Measurements from ENCODE around the gene DNAH17.

DNAH17 gene

DNA sequence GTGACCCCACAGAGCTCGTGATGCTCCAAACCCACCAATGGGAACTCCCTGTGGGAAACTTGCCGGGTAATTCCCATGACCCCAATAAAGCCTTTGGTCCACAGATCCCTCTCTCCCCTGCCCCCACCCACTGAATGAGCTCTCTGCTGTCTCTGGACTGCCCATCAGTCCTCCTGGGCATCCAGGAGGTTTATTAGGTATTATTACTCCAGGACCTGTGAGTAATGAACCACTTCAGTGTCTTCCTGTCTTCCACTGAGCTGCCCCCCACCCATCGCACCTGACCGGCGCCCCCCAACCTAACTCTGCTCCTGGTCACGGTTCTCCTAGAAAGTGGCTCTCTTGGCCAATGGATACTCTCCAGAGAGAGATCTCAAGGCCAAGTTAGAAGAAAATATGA is 28.7 kb upstream of the DNAH17 start:
- no peak for DNase-seq

- no peak for DNase-seq
Measured at GRCh38 chr17:78605429-78605828, 28.2 kb upstream of the DNAH17 start.

GRCh38 chr17:78602246-78602645 is 25.1 kb upstream of the DNAH17 start:
- DNase-seq: no peak

DNA sequence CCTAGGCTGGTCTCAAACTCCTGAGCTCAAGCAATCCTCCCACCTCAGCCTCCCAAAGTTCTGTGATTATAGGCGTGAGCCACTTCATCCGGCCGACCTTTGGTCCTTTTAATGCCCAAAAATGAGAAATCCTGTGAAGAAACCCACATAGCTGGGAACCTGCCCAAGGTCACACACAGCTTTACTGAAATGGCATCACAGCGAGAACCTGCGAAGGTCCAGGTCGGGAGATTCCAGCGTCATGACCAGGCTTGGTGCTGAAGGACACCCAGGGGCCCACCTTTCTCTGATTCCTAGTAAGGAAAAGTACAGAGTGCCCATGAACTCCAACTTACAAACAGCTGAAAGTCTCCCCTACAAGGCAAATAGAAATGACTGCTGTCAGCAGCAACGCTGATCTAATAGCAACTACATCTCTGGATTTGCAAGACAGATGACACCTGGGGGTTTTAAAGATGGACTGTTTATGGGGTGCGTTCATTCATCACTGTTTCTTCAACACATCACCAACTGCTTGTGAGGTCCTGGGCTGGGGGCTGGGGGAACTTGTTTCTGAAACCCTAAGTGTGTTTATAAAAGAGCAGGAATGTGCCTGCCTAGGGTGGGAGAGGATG is 24.5 kb upstream of the DNAH17 start:
- no peak for DNase-seq

DNA sequence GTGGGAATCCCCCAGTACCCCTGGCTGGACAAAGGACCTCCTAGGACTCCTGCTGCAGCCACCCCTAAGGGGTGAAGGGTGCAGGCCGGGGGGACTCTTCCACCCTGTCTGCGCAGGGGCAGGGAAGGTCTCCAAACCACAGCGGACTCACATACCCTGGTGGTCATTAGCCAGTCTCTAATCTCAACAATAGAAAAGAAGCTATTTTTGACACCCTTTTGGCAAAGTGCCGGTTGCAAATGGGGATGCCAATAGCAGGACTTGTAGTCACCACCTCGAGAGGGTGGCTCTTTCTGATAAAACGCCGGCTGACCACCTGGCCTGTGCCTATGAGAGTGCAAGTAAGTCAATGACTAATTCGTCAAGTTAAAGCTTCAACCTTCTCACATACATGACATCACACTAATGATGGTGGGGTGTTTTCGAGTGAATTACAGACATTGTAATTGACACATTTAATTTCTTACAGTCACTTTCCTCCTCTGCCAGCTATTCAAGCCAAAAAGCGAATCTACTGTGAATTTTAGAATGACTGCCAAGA is 23.1 kb upstream of the DNAH17 start:
- DNase-seq: no peak

DNA sequence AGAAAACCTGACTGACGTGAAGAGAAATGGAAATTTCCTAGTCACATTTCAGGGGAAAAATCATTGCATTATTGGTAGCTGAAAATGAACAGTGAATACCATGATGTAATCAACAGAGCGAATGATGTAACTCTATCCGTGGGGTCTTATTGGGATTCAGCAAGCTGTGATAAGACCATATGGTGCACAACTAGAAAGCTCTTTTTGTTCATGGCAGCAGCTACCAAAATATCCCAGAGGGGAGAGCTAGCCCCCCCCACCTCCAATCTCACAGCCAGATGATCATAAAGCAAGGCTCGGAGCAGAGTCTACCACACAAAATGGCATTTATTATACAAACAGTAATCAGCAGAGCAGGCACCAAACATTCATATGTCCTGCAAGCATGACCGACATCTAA is 22.2 kb upstream of the DNAH17 start:
- DNase-seq: no peak

DNA sequence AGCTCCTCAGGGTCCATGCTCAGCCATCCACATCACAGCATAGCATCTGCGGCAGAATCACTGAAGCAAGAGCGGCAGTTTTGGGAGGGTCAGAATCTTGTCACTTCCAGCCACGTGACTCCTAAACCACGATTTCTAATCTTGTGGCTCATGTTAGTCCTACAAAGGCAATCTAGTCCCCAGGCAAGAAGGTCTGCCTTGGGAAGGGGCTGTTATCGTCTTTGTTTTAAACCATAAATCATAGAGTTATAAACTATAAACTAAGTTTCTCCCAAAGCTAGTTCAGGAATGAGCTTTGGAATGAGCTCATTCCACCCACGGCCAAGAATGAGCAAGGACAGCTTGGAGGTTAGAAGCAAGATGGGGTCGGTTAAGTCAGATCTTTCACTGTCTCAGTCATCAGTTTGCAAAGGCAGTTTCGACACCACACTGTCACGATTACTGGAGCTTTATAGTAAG is 20.8 kb upstream of the DNAH17 start:
- DNase-seq: no peak

DNA sequence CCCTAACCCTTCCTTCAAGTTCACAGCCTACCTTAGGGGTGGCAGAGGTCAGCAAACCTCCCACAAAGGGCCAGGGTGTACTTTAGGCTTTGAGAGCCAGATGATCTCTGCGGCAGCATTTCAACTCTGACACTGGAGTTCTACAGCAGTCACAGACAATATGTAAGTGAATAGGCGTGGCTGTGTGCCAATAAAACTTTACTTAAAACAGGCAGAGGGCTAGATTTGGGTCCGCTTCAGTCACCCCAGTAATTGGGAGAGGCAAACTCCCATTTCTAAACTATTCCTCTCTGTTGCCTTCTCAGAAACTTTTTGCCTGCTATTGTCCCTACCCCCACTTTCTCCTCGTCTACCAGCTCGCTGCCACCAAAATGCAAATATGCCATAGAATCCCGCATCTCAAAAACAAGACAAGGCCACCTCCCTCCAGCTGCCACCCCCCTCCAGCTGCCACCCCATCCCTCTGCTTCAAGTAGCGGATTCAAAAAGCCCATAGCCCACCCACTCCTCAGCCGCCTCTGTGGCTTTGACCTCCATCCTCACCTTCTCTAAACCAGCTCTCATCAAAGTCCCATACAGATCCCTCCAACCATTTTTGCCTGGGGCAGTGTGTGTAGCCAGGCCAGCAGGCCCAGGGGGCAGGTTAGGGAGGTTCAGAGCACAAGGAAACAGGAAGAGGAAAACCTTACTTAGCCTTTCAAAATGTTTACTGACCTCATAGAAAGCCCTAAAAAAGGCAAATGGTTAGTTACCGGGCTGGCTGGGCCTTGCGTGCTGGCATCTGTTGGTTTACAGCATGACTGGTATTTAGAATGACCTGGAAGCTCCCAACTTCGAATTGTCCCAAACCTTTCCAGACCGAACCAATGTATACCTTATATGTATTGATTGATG is 19.9 kb upstream of the DNAH17 start:
- DNase-seq: no peak

GRCh38 chr17:78595135-78595810 is 18.1 kb upstream of the DNAH17 start:
- DNase-seq: no peak

DNA sequence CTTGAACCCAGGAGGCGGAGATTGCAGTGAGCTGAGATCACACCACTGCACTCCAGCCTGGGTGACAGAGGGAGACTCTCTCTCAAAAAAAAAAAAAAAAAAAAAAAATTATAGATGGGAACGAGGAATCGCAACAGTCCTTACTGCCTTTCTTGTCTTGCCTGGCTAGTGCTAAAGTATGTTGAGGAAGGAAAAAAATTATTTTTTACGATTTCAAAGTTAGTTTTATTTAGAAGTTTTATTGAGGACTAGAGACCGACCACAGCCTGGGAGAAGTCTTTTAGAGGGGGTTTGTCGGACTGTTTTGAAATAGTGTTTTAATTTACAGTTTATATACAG is 15.8 kb upstream of the DNAH17 start:
- no peak for DNase-seq

- DNase-seq: no peak
Measured at GRCh38 chr17:78591263-78591671, 14.1 kb upstream of the DNAH17 start.

DNA sequence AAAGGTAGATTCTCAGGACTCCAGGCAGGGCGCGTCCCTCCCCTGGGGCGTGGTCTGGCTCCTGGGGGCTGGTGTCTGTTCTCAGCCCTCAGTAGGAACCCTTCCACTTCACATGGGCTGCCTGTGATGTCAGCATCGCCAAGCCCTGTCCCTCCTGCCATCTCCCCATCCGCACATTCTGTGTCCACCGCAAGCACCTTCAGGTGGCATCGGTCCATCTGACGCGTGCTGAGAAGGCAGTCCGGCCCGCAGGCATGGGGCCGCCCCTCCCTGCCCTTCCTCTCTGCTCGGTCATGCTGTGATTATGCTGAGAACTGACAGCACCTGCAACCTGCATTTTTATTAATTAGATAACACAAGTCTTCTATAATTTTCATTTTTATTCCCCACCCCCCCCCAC is 12.7 kb upstream of the DNAH17 start:
- DNase-seq: no peak

DNA sequence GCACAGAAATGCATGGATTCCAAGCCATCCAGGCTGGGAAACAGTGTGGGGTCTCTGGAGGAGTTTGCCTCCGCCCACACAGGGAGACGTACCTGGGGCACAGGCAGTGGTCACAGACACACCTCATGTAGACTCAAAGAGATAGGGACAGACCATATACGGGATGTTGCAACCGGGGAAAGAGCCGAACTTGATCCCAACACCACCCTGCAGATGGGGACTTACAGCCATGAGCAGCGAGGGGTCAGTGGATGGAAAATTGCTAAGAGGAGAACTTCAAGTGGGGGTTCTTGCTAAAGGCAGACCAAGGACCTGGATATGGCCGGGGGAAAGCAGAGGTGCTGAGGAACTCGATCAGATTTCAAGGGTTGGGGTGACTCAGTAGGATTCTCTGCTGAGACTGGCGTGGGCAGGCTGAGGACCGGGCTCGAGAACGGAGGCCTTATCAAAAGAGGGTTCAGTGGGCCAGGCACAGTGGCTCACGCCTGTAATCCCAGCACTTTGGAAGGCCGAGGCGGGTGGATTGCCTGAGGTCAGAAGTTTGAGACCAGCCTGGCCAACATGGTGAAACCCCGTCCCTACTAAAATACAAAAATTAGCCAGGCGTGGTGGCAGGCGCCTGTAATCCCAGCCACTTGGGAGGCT is 12.0 kb upstream of the DNAH17 start:
- no peak for DNase-seq

GRCh38 chr17:78588258-78589030 is 11.2 kb upstream of the DNAH17 start:
- DNase-seq: no peak

DNA sequence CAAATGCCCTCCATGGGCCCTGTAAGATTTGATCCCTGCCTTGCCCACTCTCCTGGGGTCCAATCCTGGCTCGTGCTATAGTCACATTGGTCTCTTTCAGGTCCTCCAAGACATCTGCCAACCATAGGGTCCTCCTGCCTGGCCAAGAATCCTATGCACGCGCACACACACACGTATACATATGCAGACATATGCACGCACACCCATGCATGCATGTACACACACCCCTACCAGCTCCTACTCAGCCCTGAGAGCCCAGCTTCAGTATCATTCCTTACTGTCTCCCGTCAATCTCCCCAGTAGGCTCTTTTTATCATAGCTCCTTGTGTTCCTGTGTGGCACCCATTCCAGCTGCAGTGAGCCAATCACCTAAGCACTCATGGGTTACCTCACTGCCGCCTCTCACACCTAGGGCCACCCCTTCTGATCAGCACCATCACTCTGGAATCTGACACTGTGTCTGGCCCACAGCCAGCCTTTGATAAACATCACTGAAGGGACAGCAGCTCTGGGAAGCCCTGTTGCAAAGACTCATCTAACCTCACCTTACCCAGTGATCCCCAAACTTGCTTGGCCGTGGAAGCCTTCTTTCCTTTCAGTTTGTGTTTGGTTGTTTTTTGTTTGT is 7.9 kb upstream of the DNAH17 start:
- no peak for DNase-seq

GRCh38 chr17:78583091-78583490 is 5.9 kb upstream of the DNAH17 start:
- no peak for DNase-seq

GRCh38 chr17:78581304-78581703 is 4.1 kb upstream of the DNAH17 start:
- no peak for DNase-seq

GRCh38 chr17:78580277-78580804 is 3.1 kb upstream of the DNAH17 start:
- DNase-seq: no peak

- DNase-seq: no peak
Measured at GRCh38 chr17:78576389-78577112, 645 bp downstream of the DNAH17 start.

GRCh38 chr17:78575899-78576298 is 1.3 kb downstream of the DNAH17 start:
- DNase-seq: no peak

- DNase-seq: no peak
Measured at GRCh38 chr17:78575340-78575739, 1.9 kb downstream of the DNAH17 start.
